T-helper 22 cell (primary cell): ENCODE measurements around the gene EGFL6.

Experiments used
- DNase-seq: peaks from one replicate; pipeline ENCODE4 v3.0.0-alpha.2; 2020; ENCODE audit warnings: low read depth

The EGFL6 gene, protein sequence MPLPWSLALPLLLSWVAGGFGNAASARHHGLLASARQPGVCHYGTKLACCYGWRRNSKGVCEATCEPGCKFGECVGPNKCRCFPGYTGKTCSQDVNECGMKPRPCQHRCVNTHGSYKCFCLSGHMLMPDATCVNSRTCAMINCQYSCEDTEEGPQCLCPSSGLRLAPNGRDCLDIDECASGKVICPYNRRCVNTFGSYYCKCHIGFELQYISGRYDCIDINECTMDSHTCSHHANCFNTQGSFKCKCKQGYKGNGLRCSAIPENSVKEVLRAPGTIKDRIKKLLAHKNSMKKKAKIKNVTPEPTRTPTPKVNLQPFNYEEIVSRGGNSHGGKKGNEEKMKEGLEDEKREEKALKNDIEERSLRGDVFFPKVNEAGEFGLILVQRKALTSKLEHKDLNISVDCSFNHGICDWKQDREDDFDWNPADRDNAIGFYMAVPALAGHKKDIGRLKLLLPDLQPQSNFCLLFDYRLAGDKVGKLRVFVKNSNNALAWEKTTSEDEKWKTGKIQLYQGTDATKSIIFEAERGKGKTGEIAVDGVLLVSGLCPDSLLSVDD

DNA sequence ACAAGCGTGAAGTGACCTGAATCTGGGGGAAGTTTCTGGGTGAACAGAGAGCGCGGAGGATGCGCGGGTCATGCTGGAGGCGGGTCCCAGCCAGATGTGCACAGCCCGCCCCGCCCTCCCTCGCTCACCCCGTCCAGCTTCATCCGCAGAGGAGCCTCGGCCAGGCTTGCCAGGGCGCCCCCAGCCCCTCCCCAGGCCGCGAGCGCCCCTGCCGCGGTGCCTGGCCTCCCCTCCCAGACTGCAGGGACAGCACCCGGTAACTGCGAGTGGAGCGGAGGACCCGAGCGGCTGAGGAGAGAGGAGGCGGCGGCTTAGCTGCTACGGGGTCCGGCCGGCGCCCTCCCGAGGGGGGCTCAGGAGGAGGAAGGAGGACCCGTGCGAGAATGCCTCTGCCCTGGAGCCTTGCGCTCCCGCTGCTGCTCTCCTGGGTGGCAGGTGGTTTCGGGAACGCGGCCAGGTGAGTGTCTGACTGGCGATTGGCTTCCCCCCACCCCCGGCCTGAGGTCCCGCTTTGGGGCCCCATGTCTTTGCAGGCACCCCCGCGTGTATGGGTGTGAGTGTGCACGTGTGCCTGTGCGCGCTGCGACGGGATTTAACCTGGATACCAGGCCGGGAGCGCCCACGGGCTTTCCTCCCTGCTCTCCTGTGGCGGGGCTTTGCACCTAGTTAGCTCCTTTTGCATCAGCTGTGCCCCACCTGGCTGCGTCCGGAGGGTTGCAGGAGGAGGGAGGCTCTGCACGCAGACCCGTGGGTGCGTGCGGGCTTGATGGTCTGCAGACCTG, at the start of gene EGFL6:
Gene EGFL6, plus strand, starts transcription at position 123 of the 782 bp plus-strand sequence. Its CDS starts 261 bp downstream, at position 384.
- no peak for DNase-seq

DNA sequence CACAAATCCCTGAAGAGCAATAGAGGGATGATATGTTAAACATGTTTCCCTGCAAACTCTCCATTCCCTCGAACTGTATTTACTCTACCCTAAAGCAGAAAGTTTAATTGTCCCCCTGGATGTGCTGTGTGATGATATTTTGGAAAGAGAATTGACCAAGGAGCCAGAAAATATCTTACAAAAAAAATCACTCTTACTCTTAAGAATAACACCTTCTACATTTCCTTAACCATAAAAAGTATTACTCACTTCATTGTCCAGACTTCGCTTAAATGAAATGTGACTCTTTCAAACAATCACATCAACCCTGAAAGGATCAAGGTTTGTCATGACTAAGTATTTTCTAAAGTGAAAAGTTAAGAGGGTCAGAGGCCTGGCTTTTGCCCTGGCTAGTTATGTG, 49.0 kb upstream of the EGFL6 start:
- no peak for DNase-seq

DNA sequence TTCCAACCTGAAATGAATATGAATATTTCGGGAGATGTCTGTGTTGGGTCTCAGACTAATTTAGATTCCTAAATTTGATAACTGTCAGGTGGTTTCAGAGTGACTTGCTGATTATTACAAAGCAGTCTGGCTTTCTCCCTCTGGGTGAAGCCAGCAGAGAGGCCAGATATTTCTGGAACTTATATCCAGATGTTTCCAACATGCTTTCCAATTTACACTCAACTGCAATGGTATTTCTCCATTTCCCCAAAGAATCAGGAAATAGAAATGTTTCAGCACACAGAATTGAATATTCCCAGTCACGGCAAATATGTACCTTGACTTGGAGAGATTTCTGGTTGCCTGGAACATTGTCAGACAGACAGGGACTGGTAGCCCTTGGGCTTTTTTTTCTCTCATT, 48.5 kb upstream of the EGFL6 start:
- no peak for DNase-seq

DNA sequence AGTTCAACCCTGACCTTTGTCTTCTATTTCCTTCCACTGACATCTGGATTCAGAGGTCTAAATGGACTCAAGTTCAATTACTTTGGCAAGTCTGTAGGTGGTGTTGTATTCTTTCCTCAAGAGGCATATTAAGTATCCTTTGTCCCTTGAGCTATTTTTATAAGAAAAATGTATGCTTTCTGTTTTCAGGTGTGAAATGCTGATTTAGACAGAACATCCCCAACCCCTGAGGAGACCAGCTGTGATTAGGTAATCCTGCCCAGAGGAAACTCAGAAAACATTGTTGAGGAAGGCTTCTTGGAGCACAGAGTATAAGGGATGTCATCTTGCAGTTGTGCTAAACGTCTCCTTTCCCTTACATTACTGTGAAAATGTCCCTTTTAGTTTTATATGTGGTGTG, 46.6 kb upstream of the EGFL6 start:
- DNase-seq = no peak

DNA sequence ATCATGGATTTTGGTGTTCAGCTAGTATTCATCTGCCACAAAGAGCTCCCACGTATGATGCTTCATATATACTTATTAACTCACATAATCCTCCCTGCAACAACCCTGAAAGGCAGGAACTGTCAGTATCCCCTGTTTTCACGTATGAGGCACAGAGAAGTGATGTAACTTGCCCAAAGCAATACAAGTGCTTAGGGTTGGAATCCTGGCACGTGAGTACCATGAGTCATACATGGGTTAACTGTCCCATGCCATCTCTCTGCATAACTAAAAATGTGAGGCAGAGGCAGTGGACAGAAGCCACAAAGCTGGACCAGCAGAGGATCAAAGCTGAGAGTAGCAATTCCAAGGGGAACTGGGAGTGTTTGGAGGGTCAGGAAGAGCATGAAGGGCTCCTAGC, 35.7 kb upstream of the EGFL6 start:
- DNase-seq = no peak

DNA sequence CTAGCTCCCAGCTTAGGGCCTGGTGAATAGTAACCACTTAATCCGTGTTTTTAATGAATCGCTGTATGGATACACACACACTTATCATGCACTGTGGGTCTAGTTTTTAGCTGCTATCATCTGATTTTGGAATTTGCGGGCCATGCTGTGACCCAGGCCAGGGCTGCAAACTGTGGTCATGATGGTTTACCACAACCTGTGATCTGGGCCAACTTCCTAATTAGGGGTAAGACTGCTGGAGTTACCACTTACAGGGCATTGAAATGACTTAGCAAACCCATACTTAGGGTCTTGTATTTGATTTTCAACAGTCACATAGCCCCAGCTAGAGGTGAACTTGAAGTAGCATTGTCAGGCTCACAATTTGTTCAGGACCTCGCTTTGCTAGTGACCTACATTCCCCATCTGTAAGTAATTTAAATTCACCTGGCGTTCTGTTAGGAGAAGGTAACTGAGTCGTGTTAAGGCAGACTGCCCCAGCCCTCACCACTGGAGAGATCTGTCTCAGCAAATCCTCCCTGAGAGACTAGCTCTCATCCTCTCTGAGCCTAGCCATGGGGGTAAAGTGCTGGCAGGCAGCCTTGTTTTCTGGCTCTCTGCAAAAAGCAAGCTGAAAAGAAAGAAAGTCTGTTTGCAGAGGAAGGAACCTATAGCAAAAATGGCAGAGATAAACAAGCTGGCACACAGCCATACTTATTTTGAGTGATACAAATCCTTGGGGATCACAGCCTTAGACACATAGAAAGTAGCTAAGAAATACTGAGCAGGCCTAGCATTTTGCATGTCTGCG, 33.8 kb upstream of the EGFL6 start:
- DNase-seq = no peak

DNA sequence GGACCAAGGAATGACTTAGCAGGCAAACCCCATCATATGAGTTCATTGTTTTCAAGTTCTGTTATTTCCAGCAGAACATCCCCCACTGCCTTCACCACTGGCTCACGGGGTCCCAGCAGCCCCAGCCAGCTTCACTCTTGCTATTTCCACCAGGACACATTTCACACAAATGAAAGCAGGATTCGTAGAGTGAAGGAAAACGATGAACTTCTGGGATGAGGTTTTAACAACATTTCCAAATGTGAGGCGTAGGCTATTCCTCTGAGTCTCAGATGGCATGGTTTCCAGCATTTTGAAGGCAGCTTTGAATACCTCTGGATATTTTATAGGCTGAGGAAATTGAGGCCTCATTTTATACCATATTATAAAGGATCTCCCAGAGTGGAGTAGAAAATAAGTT, 32.9 kb upstream of the EGFL6 start:
- no peak for DNase-seq

DNA sequence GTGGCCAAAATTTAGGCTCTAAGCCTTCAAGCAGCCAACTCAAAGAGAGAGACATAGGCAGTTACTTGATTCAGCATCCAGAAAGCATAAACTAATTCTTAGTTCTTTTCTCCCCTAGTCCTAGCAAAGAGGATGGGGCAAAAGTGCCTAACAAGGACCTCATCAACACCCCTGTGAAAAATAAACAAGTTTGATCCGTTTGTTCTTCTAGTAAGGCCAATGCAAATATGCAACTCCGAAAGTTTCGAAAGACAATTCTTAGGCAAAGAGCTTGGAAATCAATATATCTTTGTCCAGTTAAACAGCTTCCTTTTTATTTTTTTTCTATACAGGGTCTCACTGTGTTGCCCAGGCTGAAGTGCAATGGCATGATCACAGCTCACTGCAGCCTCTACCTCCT, 31.0 kb upstream of the EGFL6 start:
- no peak for DNase-seq

DNA sequence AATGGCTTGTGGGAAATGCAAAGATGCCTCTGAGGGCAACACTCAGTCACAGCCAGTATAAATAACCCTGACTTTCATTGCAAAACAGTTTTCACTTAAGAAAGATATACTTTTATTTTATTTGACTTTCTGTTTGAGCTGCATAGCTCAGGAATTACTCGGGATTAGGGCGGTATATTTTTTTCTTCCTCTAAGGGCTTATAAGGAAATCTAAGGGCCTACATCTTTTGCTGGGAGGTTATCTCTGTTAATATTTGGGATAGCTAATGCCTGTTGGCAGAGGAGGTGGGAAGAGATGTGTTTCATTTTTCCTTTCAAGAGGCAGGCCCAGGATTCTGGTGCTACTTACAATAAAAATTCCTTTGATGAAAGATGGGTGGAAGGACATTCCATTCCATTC, 28.8 kb upstream of the EGFL6 start:
- DNase-seq = no peak

DNA sequence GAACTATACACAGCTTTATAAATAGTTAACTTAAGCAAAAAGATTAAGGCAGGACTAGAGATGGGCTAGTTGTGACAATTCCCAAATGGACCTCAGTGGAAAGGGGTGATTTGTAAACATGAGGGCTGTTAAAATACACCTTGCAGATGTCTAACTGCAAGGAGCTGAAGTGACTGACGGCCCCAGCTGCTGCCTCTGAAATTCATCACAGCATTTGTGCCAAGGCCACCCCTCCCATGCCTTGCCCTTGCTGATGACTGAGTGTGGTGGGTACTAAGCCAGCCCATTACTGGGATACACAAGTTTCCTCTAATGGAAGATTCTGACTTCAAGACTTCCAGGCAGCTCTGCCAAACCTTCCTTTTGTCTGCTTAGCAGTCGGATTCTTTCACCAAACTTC, 23.7 kb upstream of the EGFL6 start:
- DNase-seq = no peak

DNA sequence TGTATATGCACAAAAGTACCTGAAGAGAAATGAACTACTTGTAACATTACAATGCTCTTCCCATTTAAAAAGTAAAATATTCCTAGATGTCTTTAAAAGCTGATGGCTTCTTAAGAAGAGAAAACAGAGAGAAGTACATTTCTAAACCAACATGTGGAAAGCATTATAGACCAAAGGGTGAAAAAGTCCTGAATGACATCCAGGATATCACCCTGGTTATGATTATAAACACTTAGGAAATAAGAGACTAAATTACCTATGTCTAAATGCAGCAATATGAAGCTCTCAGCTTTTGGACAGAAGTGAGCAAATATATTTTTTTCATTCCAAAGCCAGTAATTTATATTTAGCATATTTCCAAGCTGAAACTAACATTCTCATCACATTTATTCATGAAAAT, 21.7 kb upstream of the EGFL6 start:
- no peak for DNase-seq

DNA sequence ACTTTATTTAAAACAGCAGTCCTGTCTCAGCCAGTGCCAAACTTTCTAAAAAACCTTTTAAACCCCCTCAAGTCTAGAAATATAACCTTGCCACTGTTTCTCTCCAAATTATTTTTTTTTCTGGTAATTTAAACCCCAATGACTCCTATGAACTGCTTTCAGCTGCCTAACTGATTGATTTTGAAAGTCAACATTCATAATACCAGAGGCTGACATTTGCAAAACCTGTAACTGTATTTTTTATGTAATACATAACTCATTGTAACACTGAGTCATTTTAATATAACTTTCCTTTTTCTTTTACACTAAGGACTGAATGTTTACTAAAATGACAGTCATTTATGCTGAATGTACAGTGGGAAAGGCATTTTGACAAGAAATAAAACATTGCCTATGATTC, 19.1 kb upstream of the EGFL6 start:
- no peak for DNase-seq

DNA sequence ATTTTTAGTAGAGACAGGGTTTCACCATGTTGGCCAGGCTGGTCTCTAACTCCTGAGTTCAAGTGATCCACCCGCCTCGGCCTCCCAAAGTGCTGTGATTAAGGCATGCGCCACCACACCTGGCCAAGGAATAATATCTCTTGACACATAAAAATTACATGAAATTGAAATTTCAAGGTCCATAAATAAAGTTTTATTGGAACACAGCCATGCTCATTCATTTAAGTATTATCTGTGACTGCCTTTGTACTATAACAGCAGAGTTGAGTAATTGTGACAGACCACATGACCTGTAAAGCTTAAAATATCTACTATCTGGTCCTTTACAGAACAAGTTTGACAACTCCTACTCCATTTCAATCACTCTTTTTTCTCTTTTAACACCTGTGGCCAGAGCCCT, 17.8 kb upstream of the EGFL6 start:
- DNase-seq = no peak

DNA sequence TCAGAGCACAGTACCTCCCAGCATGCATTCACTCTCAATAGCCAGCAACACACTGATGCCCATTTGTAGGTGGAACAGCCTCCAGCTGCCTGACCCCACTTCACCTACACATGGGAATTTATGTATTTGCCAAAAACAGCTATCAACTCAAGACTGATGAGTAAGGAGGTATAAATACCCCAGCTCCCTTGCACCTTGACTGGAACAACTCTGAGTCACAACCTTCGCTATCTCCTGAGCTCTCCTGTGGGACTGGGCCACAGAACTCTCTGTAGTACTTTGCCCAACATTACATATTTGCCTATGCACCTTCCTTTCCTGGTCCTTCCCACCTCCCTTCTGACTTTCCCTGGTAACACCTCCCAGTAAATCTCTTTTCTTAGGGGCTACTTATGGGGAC, 16.5 kb upstream of the EGFL6 start:
- DNase-seq = no peak

DNA sequence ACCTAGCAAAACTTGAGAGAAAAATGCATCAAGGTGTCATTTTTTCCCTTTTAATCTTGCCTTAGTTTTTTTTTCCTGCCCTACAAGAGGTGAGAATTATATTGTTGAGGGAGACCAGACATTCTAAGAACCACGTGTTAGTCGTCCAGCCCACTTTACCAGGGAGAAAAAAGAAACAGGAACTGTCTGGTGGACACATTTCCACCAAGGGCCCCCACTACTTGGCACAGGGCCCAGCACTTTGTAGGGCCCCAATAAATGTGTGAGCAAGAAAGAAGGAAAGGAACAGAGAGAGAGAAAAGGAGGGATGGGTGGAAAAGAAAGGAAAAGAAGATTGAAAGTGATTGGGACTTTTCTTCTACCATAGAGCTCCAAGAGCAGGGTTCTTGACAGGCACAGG, 3.9 kb upstream of the EGFL6 start:
- no peak for DNase-seq

DNA sequence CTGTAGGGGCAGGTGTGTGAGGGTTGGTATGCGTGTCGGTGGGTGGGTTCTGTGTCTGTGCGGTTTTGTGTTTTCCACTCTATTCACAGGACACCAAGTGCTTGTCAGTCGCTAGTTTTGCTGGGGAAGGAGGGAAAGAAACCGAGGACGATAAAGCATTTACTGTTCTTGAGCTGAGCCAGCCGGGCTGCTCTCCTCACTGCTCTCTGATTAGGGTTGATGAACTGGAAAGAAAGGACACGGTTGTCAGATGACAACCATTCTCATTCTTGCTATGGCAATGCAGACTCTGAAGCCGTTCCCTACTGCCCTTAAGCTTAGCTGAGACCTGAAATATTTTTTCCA, 832 bp downstream of the EGFL6 start:
- DNase-seq = no peak

DNA sequence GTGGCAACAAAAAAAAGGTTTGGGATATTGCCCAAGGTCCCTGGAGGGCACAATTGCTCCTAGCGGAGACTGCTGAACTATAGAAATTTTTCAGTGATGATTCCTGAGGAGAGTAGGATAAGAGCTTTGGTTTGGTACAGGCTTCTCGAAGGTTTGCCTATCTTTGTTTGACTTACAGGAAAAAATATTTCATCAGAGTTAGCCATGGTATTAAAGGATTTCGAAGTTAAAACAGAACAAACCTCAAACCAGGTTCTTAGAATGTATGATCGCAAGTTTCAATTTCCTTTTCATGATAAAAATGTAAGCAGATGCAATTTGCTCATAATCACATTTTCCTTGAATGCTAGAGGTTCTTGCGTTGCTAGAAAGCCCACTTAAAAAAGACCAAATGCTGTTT, 1.7 kb downstream of the EGFL6 start:
- no peak for DNase-seq

DNA sequence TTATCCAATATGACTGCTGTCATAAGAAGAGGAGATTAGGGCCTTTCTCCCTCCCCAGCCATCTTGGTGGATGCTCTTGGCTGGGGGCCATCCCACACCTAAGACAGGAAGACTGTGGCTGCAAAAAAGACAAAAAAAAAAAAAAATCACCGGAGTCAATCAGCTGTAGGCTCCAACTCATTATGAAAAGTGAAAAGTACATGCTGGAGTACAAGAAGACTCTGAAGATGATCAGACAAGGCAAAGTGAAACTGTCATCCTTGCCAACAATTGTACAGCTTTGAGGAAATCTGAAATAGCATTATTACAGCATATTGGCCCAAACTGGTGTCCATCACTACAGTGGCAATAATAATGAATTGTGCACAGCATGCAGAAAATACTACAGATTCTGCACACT, 5.2 kb downstream of the EGFL6 start:
- DNase-seq = no peak

DNA sequence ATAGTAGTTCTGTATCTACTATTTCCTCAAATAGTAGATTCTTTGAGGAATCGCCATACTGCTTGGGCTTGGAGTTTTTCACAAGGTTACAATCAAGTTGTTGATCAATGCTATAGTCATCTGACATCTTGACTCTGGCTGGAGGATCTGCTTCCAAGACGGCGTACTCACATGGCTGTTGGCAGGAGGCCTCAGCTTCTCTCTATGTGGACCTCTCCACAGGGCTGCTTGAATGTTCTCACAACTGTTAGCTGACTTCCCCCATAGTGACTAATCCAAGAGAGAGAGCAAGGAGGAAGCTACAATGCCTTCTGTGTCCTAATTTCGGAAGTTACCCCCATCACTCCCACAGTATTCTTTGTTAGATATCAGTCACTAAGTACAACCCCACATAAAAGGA, 10.3 kb downstream of the EGFL6 start:
- DNase-seq = no peak

DNA sequence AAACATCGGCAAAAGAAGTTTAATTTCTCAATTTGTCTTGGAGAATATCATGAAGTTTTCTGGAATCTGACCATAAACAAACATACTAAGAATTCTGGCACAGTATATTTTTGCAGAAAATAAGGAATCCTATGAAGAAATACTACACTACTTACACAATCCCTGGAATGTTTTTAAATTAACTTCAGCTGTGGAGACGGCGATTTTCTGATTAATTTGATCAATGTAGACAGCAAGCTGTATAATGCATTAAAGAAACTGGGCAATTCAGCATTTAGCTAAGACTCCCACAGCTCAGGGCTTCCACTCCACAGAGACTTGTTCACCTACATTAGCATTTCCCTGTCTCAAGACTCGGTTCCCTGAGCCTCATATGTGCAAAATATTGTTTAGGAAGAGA, 12.2 kb downstream of the EGFL6 start:
- DNase-seq = no peak

DNA sequence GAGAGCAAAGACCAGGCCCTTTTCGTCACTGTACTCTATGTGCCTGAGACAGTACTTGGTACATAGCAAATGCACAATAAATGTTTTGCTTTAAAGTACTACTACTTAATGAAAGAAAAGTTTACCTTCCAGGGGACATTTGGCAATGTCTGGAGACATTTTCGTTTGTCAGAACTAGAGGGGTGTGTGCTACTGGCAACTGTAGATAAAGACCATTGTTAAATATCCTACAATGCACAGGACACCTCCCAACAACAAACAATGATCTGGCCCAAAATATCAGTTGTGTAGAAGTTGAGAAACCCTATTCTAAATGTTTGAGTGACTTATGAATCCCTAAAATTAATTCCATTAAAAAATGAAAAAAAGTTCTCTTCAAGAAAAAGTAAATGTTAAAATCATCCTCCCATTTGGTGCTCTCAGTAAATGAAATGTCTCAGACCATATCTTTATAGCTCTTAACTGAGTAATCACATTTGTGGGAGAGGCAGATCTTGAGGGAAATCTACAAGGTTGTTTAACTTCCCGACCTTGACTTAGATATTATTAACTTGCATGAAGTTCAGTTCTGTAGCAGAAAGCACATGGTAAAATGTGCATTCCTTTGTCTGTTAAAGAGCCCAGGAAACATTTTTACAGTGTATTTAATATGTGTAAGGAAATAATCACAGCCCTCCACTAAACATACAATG, 18.5 kb downstream of the EGFL6 start:
- DNase-seq = no peak

DNA sequence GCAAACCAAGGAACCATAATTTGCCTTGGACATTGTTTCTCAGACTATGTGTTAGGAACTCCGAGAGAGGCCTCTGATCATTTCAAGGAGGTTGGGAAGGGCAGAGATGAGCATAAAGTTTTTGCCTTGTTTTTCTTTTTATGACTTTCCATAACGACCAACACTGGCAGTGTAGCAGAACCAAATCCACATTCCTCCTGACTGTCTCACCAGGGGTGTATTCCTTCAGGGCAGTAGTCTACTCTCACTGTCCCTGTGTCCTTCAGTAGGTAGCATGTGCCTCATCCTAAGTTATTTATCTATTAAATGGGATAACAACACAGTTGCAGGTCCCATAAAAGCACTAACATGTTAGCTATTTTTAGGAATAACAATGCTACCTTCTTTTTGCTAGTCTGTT, 20.8 kb downstream of the EGFL6 start:
- DNase-seq = no peak
